ENCODE data around the gene NR5A1. TPM values are rescaled to one million over a fixed set of nuclear protein-coding genes. Genes with fewer than 3 reads are reported as not detected.

The NR5A1 gene
- total RNA-seq, 4 donors from 2014 or later = 0.40 TPM; not detected in 3

DNA sequence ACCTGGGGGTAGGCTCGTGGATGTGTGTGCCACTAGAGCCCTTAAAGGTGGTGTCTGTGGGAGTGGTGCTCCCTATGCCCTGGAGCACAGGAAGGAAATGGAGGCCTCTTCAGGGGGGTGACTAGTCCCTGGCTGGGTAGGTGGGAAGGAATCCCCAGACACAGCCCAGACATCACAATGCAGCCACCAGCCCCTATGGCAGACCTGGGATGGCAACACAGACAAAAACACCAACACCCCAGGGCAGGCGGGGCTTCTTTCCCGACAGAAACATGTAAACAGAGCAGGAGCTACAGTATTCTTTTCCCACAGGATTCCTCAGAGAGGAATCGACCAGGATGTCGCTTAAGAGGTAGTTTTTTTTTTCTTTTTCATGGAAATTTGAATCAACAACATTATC lies 10.4 kb upstream of the NR5A1 start:
- Histone ChIP-seq H3K27ac (no peak overlapping the region), H3K27me3 (no peaks in the 10 kb centered on the region), H3K4me3 (replicated peaks in 1 of 3) (no peak overlapping the region), H3K9me3 (no peaks in the 10 kb centered on the region), H3K36me3 (no peaks in the 10 kb centered on the region), H3K4me1 (no peaks in the 10 kb centered on the region)
- 78 to 79% methylated on average over 5 of the region's 5 CpGs for WGBS, 2 donors
- TF ChIP-seq, protein P1, sequence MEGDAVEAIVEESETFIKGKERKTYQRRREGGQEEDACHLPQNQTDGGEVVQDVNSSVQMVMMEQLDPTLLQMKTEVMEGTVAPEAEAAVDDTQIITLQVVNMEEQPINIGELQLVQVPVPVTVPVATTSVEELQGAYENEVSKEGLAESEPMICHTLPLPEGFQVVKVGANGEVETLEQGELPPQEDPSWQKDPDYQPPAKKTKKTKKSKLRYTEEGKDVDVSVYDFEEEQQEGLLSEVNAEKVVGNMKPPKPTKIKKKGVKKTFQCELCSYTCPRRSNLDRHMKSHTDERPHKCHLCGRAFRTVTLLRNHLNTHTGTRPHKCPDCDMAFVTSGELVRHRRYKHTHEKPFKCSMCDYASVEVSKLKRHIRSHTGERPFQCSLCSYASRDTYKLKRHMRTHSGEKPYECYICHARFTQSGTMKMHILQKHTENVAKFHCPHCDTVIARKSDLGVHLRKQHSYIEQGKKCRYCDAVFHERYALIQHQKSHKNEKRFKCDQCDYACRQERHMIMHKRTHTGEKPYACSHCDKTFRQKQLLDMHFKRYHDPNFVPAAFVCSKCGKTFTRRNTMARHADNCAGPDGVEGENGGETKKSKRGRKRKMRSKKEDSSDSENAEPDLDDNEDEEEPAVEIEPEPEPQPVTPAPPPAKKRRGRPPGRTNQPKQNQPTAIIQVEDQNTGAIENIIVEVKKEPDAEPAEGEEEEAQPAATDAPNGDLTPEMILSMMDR (IDR thresholded peaks at IDR 0.05) = no peak
- no peak for TF ChIP-seq POLR2A (IDR thresholded peaks at IDR 0.05)
- DNase-seq = no peak
- intact Hi-C loops (cut with DNase I) = no loop called here

DNA sequence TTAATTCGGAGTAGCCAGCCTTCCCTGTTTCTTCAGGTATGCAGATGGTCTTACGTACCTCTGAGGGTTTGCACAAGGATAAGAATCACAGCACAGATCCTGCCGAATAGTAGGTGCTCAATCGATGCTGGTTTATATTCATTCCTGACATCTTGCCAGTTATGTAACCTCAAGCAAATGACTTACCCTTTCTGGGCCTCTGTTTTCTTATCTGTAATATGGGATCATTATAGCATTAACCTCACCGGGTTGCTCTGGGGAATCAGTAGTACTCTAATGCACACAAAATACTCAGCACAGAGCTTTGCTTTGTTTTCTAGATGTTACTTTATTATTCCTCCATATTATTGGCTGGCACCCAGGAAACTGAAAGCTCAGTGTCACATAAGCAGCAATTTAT lies 7.7 kb upstream of the NR5A1 start:
- H3K36me3 ChIP-seq = no peaks in the 10 kb centered on the region
- no peak overlapping the region for H3K4me3 ChIP-seq (replicated peaks in 1 of 3)
- no peak for DNase-seq
- intact Hi-C loops (cut with DNase I) = no loop called here
- H3K27ac ChIP-seq = no peak overlapping the region
- no peaks in the 10 kb centered on the region for H3K27me3 ChIP-seq
- H3K4me1 ChIP-seq = no peaks in the 10 kb centered on the region
- H3K9me3 ChIP-seq = no peaks in the 10 kb centered on the region
- 72 to 83% methylated on average over 5 of the region's 5 CpGs for WGBS, 2 donors
- TF ChIP-seq POLR2A (IDR thresholded peaks at IDR 0.05) = no peak
- TF ChIP-seq, protein P1 (IDR thresholded peaks at IDR 0.05) = no peak

DNA sequence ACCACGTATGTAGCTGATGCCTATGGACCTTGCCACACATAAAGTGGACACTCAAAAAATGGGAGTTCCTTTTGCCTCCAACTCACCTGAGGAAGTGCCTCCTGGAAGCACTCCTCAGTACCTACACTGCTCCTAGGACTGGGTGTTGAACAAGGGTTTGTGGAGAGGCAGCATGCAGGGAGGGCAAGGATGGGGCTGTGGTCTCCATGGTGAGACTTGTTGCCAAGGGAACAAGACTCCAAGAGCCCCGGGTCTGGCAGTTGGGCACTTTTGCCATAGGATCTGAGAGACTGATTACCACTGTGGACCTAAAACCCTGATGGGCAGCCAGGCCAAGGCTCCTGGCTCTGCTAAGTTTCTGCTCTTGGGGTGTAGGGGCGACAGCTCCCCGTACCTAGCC lies 6.9 kb upstream of the NR5A1 start:
- no peak for DNase-seq
- 61 to 64% methylated on average over 3 to 4 of the region's 4 CpGs for WGBS, 2 donors
- H3K4me3 ChIP-seq (replicated peaks in 1 of 3) = no peak overlapping the region
- H3K27me3 ChIP-seq = no peaks in the 10 kb centered on the region
- no peaks in the 10 kb centered on the region for H3K9me3 ChIP-seq
- intact Hi-C loops (cut with DNase I) = no loop called here
- TF ChIP-seq, protein P1 (IDR thresholded peaks at IDR 0.05) = no peak
- no peak for TF ChIP-seq POLR2A (IDR thresholded peaks at IDR 0.05)
- H3K4me1 ChIP-seq = no peaks in the 10 kb centered on the region
- H3K36me3 ChIP-seq = no peaks in the 10 kb centered on the region
- no peak overlapping the region for H3K27ac ChIP-seq

DNA sequence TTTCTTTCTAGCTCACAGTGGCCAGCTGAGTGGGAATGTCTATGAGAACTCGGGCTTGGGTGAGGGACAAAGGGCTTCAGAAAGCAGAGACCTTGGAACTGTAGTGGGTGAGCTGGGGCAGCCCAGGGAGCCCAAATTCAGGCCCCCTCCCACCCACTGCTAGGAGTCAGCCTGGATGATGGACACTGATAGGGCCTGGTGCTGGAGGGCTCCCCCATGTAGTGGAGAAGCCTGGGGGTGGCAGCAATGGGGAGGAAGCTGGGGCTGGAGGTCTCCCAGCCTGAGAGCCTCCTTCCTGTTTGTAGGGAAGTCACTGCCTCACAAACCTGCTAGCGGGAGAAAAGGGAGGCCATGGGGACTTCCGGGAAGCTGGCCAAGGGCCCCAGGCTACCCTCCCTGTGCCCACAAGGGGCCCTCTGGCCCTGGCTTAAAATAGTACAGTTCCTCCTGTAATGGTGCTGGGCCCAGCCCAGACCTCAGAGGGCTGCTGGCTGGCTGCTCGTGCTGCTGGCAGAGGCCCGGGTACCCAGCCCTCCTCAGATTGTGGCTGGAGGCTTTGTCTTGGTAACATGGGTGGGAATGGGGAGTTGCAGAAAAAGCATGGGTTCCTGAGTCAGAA lies 6.3 kb upstream of the NR5A1 start:
- Histone ChIP-seq H3K27me3 (no peaks in the 10 kb centered on the region), H3K9me3 (no peaks in the 10 kb centered on the region), H3K4me3 (replicated peaks in 1 of 3) (no peak overlapping the region), H3K36me3 (no peaks in the 10 kb centered on the region), H3K27ac (no peak overlapping the region), H3K4me1 (no peaks in the 10 kb centered on the region)
- DNase-seq = no peak
- WGBS, 2 donors = 38 to 42% methylated on average over 1 to 5 of the region's 5 CpGs
- TF ChIP-seq, protein P1 (IDR thresholded peaks at IDR 0.05) = no peak
- TF ChIP-seq POLR2A (IDR thresholded peaks at IDR 0.05) = no peak
- intact Hi-C loops (cut with DNase I) = no loop called here

DNA sequence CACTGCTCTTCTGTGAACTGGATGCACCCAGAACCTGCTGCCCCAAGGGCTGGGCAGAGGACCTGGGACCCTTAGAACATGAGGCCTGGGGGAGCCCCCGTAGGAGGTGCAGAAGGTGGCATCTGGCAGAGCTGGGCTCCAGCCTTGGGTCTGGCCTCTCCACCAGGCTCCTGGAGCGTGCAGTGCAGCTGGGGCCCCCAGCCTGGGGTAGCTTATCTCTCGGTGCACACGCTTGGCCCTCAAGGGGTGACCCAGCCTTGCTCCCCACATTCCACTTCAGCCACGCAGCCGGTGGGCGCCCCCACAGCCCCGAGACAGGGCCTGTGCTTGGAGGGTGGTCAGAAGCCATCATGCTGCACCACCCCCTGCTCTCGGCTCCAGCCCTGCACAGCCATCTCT lies 5.6 kb upstream of the NR5A1 start:
- Histone ChIP-seq H3K4me1 (no peaks in the 10 kb centered on the region), H3K36me3 (no peaks in the 10 kb centered on the region), H3K9me3 (no peaks in the 10 kb centered on the region), H3K27ac (no peak overlapping the region), H3K4me3 (replicated peaks in 1 of 3) (no peak overlapping the region), H3K27me3 (no peaks in the 10 kb centered on the region)
- intact Hi-C loops (cut with DNase I) = no loop called here
- DNase-seq = no peak
- WGBS, 2 donors = 60 to 65% methylated on average over 7 to 9 of the region's 9 CpGs
- TF ChIP-seq POLR2A (IDR thresholded peaks at IDR 0.05) = no peak
- TF ChIP-seq, protein P1 (IDR thresholded peaks at IDR 0.05) = no peak

All from thyroid gland (tissue), 4 donors.